HG03175 (cell line): ENCODE measurements around the gene AMDHD1.
A peak's percentile ranks its signal among the peaks of the same experiment; 100 is the strongest.

Source experiments
- ATAC-seq: cut with Tn5 transposase; IDR thresholded peaks from one replicate; pipeline ENCODE4 v1.9.1; 2021; ENCODE audit warnings: mild to moderate bottlenecking, moderate library complexity; ENCODE audit not compliant: unreplicated experiment

AMDHD1 gene, protein sequence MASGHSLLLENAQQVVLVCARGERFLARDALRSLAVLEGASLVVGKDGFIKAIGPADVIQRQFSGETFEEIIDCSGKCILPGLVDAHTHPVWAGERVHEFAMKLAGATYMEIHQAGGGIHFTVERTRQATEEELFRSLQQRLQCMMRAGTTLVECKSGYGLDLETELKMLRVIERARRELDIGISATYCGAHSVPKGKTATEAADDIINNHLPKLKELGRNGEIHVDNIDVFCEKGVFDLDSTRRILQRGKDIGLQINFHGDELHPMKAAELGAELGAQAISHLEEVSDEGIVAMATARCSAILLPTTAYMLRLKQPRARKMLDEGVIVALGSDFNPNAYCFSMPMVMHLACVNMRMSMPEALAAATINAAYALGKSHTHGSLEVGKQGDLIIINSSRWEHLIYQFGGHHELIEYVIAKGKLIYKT

GRCh38 chr12:95943330-95943842 is at the start of gene AMDHD1:
AMDHD1 (plus strand) TSS chr12:95943331; CDS start chr12:95943399, 68 bp downstream.
- ATAC-seq: peak; percentile 67

GRCh38 chr12:95896846-95897245 is 46.3 kb upstream of the AMDHD1 start:
- no peak for ATAC-seq

GRCh38 chr12:95898081-95898480 is 45.0 kb upstream of the AMDHD1 start:
- no peak for ATAC-seq

GRCh38 chr12:95908573-95908972 is 34.6 kb upstream of the AMDHD1 start:
- no peak for ATAC-seq

- ATAC-seq: no peak
Measured at GRCh38 chr12:95909871-95910270, 33.3 kb upstream of the AMDHD1 start.

- no peak for ATAC-seq
Measured at GRCh38 chr12:95918194-95918993, 24.7 kb upstream of the AMDHD1 start.

DNA sequence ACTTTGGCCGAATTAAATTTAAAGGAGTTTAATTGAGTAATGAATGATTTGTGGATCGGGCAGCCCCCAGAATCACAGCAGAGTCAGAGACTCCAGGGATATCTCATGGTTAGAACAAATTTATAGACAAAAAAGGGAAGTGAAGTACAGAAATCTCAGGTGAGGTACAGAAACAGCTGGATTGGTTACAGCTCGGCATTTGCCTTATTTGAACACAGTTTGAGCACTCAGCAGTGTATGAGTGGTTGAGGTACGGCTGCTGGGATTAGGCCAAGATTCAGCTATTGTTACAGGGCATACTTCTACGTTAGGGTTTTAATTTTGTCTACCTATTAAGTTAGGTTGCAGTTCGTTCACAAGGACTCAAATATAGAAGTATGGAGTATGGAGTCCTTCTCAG is 24.0 kb upstream of the AMDHD1 start:
- no peak for ATAC-seq

GRCh38 chr12:95922231-95922630 is 20.9 kb upstream of the AMDHD1 start:
- no peak for ATAC-seq

- ATAC-seq: no peak
Measured at GRCh38 chr12:95940514-95940913, 2.6 kb upstream of the AMDHD1 start.

- no peak for ATAC-seq
Measured at GRCh38 chr12:95942101-95942523, 1.0 kb upstream of the AMDHD1 start.

GRCh38 chr12:95942524-95943329 is 404 bp upstream of the AMDHD1 start, which contains the start of gene CCDC38:
CCDC38 (minus strand) TSS chr12:95942614; CDS start chr12:95936509, 6,105 bp downstream.
- peak; percentile 97 for ATAC-seq

DNA sequence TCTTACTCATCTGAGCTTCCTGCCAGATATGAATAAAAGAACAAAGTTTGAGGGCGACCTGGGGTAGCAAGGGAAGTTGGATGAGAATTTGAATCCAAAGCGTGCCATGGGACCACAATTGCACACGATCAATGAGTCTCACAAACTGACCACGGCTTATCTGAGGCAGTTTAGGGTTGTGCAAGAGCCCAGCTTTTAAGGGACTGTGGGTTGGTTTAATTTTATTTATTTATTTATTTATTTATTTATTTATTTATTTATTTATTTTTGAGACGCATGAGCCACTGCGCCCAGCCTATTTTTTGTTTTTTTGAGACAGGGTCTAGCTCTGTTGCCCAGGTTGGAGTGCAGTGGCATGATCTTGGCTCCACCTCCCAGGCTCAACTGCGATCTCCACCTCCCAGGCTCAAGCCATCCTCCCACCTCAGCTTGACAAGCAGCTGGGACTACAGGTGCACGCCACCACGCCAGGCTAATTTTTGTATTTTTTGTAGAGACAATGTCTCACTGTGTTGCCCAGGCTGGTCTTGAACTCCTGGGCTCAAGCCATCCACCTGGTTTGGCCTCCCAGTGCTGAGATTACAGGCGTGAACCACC is 1.1 kb downstream of the AMDHD1 start:
- ATAC-seq: no peak

DNA sequence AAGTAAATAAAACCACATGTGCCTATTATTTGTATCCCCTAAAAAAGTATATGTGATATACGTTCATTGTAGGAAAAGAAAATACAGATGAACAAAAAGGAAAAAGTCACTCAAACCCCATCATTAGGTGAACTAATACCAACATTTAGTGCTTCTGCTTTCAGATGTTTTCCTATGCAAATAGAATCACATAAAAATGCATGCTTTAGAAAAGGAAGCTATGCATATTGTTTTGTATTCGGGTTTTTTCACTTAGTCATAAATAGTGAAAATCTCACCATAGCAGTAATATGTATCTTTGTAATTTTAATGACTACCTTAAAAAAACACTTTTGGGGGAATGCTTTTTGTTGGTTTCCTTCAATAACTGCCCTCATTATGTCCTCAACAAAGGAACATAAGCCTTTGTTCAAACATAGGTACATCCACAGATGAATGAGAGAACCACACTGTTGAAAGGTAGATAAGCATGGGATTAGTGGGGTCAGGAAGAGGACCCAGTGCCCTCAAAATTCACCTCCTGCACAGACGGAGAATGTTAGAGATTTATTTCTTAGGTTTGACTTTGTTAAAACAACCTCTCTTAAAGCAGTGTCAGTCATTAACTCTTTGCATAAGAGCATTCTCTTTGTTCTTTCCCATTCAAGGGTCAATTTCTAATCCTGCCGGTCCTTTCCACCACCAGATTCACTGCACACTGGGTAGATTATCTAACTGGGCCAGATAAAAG is 6.5 kb downstream of the AMDHD1 start:
- no peak for ATAC-seq

DNA sequence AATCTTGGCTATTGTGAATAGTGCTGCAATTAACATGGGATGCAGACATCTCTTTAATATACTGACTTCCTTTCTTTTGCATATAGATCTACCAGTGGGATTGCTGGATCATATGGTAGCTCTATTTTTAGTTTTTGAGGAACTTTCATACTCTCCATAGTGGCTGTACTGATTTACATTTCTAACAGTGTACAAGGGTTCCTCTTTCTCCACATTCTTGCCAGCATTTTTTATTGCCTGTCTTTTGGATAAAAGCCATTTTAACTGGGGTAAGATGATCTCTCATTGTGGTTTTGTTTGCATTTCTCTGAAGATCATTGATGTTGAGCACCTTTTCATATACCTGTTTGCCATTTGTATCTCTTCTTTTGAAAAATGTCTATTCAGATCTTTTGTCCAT is 8.4 kb downstream of the AMDHD1 start:
- no peak for ATAC-seq

GRCh38 chr12:95953000-95953399 is 9.9 kb downstream of the AMDHD1 start:
- ATAC-seq: no peak

- no peak for ATAC-seq
Measured at GRCh38 chr12:95955549-95956159, 12.5 kb downstream of the AMDHD1 start.

DNA sequence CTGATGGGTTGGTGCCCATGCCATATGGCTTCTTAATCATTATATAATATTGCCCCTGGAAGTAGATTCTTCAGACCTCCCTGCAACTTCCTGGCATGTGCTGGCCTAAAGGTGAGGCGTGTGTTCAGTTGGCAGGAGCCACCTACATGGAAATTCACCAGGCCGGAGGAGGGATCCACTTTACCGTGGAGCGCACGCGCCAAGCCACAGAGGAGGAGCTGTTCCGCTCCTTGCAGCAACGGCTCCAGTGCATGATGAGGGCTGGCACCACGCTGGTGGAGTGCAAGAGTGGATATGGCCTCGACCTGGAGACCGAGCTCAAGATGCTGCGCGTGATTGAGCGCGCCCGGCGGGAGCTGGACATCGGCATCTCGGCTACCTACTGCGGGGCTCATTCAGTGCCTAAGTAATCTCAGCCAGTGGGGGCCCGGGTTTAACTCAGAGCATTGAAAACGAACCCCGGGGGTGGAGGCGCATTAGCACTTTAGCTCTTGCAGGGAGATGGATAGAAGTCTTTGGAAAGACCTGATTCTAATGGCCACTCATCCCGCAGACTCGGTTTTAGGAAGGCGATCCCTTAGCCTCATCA is 13.5 kb downstream of the AMDHD1 start:
- no peak for ATAC-seq

- ATAC-seq: no peak
Measured at GRCh38 chr12:95959107-95959506, 16.0 kb downstream of the AMDHD1 start.

GRCh38 chr12:95960241-95960640 is 17.1 kb downstream of the AMDHD1 start:
- ATAC-seq: no peak
